IPS-18c (cell line): ENCODE results near the gene TSPEAR.

Source experiments
- H3K4me3 ChIP-seq: 2 replicates; pipeline ENCODE4 v1.7.0; 2013; ENCODE audit warnings: low read depth, mild to moderate bottlenecking, low read length, moderate library complexity; ENCODE audit not compliant: insufficient read depth
- H3K9me3 ChIP-seq: one replicate; pipeline ENCODE4 v1.6.1; 2013; ENCODE audit warnings: mild to moderate bottlenecking, low read length, moderate library complexity; ENCODE audit not compliant: control insufficient read depth, insufficient read depth

Gene TSPEAR

DNA sequence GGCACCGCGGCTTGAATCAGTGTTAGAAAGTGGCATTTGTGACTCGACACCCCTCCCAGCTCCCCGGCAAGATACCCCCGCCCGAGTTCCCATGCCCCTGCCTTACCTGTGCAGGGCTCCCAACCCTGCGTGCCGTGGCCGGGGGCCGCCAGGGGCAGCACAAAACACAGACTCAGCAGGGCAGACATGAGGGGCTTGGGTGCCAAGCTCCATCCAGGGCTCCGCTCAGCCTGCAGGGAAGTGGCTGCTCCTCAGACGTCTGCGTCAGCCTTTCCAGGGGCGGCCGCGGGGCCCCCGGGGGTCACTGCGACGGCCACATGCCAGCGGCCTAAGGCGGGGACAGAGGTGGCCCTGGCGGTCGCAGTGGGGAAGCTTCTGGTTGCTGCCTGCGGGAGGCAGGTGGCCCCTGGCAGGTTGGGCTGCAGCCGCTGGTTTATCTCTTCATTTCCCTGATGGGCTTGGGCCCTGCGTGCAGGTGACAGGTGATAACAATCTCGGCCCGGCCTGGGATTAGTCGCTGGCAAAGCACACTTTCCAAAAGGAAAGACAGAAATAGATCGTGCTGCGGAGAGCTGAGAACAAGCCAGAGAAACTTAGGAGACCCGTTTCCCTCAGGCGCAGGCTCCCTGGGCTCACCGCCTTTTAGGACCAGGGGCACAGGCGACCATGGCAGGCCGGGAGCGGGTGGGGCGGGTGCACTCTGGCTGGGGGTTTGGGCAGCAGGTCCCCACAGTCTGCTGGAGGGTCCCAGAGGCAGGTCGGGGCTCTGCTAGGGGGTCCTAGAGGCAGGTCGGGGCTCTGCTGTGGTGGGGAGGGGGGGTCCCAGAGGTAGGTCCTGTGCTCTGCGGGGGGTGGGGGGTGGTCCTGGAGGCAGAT is at the start of gene TSPEAR:
Gene TSPEAR, minus strand, starts transcription at position 246 of the 876 bp plus-strand sequence. Its CDS starts 58 bp downstream, at position 188.
- Histone ChIP-seq H3K4me3 (peak within 1 kb of the TSS; percentile 53), H3K9me3 (no peaks in the 10 kb centered on the region)

DNA sequence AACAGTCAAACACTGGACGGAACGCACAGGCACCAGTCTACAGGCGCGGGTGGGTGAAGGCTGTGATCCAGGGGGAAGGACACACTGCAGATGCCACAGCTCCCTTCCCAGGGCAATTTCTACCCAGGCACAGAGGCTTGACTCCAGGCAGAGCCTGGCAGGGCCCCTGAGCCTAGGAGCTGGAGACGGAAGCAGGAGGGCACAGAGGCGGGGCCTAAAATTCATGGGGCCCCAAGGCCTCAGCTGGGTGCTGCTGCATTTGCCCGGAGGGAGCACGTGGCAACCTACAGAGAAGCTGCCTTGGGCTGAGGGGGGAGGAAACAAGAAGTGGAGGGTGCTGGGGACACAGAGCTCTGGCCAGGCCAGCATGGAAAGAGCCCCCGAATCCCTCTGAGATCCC is 49.0 kb upstream of the TSPEAR start:
- peaks cover 7% of the 10 kb centered on the region for H3K9me3 ChIP-seq
- no peak overlapping the region for H3K4me3 ChIP-seq

DNA sequence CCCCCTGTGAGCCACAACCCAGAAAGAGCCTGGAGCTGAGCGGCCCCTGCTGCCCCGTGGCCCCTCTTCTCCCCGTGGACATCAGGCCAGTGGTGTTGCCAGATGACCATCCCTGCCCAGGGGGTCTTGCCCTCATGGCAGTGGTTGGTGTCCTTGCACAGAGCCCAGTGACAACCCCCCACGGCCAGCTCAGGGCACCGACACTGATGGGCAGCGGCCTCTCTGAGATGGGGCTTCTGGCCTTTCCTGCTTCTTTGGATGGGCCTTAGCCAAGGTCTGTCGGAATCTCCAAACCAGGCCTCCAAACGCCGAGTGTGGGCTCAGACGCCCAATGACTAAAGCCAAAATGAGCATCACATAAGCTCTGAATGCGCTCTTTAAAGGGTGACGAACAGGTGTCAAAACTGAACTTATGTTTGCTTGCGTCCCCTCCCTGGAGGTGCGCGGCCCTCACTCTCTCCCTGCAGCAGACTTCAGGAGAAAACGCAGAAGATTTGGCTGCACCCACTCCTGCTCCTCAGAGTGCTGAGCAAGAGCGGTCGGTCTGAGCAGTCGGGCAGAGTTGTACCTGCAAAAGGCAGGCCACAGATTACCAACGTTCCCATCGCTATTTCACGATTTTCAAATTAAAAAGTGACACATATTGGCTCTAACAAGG is 48.4 kb upstream of the TSPEAR start:
- Histone ChIP-seq H3K4me3 (no peak overlapping the region), H3K9me3 (peaks cover 7% of the 10 kb centered on the region)

DNA sequence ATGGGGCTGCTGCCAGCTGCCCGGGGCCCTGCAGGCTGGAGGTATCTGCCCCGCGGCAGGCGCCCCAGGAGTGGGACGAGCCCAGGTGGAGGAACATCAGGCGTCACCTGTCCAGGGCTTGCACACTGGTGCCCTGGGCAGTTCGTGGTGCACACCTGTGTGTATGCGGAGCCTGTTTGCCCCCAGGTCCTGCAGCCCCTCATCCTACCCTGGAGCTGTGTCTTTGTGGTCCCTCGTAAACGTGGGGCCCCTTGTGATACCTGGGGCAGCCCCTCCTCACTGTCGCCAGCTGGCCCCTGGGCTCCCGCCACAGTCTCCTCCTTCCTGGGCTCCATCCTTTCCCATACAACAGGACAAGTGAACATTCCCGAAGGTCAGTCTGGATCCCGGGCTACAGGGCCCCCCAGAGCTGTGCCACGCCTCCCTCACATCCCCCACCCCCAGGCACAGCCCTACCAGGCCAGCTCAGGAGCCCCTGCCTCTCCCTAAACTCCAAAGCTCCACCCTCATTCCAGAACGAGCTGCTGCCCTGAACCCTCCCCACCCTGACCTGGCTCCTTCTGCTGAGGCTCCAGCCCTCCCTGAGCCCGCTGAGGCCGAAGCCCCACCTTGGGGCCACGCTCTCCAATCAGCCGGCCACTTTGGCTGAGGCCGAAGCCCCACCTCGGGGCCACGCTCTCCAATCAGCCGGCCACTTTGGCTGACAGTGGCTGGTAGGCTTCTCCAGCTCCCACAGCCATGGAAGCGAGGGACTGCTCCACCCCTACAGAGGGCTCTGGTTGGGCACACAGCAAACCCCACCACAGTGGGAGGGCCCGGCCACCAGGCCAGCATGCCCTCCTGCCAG is 47.6 kb upstream of the TSPEAR start:
- no peak overlapping the region for H3K4me3 ChIP-seq
- H3K9me3 ChIP-seq = peaks cover 7% of the 10 kb centered on the region

DNA sequence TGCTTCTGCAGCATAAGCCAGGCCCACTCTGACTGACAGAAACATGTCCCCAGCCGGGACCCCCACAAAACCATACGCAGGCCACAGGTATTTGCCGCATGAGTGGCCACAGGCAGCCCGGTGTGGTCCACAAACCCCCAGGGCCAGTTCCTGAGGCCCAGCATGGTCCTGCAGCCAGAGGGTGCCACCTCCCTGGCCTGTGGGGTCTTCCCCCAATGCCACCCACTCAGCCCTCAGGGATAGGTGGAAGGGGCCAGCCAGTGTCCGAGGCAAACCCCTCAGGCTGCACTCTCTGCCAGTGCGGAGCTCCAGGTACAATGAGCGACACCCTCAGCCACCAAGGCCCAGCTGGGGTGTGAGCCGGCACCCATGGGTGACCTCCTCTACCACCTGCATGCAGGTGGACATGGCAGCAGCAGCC is 46.8 kb upstream of the TSPEAR start:
- peaks cover 7% of the 10 kb centered on the region for H3K9me3 ChIP-seq
- no peak overlapping the region for H3K4me3 ChIP-seq

DNA sequence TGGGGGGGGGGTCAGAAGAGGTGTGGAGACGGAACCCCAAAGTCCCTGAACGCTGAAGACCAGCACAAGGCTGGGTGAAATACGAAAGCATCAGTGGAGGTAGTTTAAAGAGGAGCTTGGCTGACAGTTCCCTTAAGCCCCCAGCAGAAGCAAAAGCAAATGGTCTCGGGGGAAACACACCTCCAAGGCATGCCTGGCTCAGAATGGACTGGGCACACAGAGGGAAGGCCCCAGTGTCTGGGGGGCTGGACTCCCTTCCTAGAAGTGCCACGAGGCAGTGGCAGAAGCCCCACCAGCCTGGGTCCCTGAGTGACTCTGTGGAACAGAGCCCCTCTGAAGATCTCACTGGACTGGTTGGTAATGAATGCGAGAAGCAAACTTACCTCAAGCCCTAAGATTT is 46.4 kb upstream of the TSPEAR start:
- no peak overlapping the region for H3K4me3 ChIP-seq
- H3K9me3 ChIP-seq = peaks cover 7% of the 10 kb centered on the region

DNA sequence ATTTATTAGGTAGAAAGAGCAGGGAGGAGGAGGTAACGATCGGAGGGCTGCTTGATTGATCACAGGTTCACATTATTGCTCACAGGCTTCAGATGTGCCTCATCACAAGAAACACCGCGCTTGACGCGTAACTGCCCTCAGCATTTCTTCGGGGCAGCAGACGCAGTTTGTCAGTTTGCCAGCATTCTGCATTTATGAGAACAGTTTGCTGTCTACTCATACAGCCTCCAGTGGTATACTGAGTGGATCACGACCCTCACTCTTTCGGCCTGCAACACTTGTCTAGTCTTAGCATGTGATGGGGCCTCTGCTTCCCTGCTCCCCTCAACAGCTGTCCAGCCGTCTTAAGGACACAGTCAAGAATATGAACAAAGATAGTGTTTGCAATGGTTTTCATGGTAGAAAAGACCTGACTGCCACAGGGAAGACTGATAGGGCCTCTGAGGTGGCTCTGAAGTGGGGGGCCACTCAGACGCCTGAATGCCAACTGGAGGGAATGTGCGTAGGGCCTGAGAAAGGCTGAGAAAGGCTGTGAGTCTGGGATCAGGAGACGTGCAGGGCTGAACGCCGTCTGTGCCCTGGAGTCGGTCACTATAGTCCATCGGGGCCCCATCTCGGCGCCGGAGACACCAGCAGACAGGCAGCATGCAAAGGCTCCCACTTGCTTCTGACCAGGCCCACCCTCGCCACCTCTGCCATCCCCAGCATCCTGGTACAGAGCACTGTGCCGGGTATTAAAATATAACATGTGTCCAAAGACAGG is 45.2 kb upstream of the TSPEAR start:
- H3K4me3 ChIP-seq = no peak overlapping the region
- H3K9me3 ChIP-seq = peaks cover 2% of the 10 kb centered on the region

DNA sequence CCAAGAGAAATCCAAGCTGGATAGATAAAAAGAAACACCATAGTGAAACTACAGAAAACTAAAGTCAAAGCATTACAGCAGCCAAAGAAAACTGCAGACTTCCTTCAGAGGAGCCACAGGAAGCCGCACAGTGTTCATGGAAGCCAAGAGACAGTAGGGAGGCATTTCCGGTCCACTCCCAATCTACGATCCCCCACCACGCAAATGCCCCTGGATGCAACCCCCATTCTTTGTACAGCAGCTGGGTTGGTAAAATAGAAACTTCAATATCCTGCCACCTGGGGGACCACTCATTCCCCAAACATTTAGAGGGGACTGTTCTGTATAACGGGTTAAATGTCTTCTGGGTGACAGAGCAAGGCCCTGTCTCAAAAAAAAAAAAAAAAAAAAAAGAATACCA is 43.9 kb upstream of the TSPEAR start:
- H3K4me3 ChIP-seq = no peak overlapping the region
- peaks cover 2% of the 10 kb centered on the region for H3K9me3 ChIP-seq

DNA sequence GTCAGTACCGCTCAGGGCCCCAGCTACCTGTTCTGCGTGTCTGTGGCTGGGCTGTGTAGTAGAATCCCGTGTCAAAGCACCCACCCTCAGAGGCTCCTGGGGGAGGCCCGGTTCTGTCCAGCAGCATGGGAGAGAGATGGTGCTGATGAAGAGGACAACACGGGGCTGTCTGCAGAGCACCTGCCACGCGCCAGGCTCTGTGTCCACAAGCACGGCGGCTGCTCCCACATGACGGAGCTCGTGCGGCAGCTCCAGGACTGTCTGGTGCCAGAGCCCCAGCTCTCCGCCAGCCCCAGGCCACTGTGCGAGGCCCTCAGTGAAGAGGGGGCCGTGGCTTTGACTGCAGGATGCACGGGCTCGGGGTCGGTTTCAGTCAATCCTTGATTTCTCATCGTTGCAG is 42.0 kb upstream of the TSPEAR start:
- H3K9me3 ChIP-seq = peaks cover 2% of the 10 kb centered on the region
- H3K4me3 ChIP-seq = no peak overlapping the region

DNA sequence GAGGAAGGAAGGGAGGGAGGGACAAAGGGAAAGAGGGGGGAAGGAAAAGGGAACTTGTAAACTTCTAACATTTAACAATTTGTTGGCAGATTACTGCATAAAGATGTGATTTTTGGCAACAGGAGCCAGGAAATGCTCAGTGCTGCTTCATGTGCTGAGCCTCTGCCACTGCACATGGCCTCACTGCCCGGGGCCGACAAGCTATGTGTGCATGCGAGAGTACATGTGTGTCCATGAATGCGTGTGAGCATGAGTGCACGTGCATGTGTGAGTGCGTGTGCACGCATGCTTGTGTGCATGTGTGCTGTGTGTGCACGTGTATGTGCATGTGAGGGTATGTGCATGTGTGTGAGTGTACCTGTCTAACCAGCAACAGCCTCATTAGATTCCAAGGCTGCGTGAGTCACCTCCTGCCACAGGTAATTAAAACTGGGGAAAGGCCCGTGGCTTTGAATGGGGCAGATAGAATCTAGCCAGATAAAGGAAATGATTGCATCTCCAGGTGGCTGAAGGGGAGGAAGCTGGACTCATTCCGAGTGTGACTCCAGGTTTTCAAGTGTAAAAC is 41.4 kb upstream of the TSPEAR start:
- Histone ChIP-seq H3K4me3 (no peak overlapping the region), H3K9me3 (peaks cover 5% of the 10 kb centered on the region)

DNA sequence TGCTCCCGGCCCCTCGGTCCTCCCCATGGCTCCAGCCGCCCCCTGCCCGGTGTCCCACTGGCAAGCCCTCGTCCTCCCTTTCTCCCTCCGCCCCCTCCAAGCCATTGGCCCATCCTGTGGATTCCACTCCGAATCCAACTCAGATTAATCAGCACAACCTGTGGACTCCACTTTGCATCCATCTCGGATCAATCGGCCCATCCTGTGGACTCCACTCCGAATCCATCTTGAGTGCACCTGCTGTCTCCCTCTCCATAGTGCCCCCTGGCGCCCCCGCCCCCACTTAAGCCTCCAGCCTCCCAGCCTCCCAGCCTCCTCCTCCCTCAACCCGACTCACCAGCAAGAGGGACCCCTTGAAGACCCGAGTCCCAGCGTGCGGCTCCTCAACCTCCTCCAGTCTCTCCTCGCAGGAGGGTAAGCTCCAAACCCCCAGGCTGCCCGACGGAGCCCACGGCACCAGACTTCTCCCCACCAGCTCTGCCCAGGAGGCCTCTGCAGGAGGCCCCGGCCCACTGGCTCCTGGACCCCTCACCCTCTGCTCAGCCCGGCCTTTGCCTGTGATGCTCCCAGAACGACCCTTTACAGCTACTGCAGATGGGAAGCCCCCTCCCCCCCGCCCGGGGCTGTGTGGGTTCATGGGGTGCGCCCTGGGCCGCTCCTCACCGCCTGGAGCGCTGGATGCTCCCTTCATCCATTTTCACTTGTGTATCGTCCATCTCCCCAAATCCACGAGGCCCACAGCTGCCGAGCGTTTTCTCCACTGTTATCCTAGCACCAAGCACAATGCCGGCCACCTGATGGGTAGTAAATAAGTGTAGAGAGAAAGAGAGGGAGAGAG is 40.6 kb upstream of the TSPEAR start:
- no peak overlapping the region for H3K4me3 ChIP-seq
- H3K9me3 ChIP-seq = peaks cover 5% of the 10 kb centered on the region

DNA sequence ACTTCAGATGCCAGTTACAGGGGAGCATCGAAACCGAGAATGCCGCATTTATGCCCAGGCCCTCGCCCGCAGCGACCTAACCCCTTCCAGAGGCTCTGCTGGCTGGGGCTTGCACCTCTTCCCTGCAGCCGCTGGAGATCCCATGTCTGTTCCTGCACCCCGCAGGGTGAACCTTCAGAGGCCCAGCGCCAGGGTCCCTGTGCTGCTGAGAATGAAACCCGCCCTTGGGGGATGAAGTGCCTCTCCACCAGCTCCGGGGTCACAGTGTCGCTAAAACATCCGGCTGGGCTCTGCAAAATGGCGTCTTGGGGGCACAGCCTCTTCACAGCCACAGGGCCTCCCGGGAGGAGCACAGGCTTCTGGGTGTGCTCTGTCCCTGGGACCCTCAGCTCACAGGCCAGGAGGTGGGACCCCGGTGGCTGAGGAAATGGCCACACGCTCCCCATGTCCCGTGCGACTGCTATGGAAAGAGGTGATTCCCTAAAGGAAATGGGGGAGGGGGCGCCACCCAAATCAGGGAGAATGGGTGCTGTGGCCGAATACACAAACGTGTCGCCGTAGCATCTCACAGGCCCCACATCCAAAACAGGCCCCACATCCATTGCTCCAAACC is 39.9 kb upstream of the TSPEAR start:
- Histone ChIP-seq H3K4me3 (no peak overlapping the region), H3K9me3 (peaks cover 5% of the 10 kb centered on the region)

DNA sequence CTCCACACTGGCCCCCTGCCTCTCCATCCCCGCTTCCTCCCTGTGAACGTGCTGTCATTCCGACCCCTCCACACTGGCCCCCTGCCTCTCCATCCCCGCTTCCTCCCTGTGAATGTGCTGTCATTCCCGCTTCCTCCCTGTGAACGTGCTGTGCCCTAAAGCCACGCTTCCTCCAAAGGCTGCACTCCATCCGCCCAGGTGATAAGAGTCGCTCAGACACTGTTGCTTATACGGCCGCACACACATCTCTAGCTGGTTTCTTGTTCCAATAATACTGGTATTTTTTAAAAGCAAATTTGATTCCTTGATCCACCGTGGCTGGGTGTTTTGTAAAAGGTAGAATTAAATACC is 39.3 kb upstream of the TSPEAR start:
- Histone ChIP-seq H3K4me3 (no peak overlapping the region), H3K9me3 (peaks cover 2% of the 10 kb centered on the region)

DNA sequence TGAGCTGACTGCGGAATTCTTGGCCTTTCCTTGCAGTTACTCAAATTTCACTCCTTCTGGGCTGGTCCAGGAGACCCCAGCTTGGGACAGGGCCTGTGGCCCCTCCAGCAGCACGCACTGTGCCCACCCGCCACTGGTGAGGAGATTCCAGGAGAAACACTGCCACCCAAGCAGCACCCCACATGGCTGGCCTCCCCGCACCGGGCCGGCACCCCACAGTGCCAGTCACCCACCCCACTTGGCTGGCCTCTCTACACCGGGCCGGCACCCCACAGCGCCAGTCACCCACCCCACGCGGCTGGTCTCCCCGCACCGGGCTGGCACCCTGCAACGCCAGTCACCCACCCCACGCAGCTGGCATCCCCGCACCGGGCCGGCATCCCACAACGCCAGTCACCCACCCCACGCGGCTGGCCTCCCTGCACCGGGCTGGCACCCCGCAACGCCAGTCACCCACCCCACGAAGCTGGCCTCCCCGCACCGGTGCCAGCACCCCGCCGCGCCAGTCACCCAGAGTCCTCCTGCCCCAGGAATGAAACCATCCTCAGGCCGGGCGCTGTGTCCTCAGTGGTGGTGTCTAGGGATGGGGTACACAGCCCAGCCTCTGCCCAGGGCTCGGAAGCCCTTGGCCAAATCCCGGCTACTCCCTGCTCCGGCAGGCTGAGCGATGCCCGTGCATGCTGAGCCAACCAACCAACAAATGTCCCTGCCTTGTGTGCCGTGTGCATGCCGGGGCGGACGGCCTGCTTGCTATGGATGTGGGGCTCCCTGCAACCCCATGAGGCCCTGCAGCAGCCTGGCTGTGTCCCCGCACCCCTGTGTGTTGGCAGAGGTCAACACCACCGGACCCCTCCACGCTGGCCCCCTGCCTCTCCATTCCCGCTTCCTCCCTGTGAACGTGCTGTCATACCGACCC is 38.6 kb upstream of the TSPEAR start:
- H3K4me3 ChIP-seq = no peak overlapping the region
- H3K9me3 ChIP-seq = peaks cover 2% of the 10 kb centered on the region
